ENCODE measurements around the gene LSM14A.
"Not testable (repeated sequence)": the region's sequence is repeated elsewhere in the genome, so short reads cannot be mapped to it uniquely, and the experiment has no call there.

Gene LSM14A

DNA sequence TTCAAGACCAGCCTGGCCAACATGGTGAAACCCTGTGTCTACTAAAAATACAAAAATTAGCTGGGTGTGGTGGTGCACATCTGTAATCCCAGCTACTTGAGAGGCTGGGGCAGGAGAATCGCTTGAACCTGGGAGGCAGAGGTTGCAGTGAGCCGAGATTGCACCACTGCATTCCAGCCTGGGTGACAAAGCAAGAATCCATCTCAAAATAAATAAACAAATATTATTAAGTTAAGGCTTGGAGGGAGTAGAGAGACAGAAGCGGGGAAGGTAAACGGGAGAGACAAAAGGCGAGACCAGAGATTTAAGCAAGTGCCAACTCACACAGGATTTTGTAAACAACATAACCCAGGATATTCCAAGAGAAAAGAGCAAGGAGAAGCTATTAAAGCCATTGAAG is 12.8 kb upstream of the LSM14A start:
- not testable (repeated sequence) for DNase-seq

DNA sequence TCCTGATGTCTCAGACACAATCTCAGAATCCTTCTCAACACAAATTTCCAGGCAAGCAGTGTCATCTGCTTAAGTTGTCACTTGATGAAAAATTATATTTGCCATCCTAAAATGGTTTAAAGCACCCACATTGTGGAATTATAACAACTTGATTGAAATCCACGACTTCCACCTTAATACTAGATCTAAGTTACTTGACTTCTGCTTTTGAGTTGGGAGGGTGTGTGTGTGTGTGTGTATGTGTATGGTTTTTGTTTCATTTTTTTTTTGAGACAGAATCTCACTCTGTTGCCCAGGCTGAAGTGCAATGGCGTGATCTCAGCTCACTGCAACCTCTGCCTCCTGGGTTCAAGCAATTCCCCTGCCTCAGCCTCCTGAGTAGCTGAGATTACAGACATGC is 10.4 kb upstream of the LSM14A start:
- not testable (repeated sequence) for DNase-seq

DNA sequence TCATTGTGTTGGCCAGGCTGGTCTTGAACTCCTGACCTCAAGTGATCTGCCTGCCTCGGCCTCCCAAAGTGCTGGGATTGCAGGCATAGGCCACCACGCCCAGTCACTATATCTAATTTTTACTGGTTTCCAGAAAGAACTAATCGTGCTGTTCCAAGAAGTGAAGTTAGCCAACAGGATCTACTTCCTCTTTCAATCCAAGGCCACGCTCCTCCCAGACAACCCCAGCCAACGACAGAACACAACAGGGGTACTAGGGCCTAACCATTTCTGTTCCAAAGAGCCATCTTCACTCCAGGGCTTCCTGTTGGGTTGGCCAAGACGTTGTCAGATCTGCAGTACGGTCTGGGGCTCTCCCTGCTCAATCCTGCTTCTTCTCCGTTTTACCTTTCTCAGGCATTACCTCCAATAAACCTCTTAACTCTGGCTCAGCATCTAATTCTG is 7.0 kb upstream of the LSM14A start:
- DNase-seq = no peak

DNA sequence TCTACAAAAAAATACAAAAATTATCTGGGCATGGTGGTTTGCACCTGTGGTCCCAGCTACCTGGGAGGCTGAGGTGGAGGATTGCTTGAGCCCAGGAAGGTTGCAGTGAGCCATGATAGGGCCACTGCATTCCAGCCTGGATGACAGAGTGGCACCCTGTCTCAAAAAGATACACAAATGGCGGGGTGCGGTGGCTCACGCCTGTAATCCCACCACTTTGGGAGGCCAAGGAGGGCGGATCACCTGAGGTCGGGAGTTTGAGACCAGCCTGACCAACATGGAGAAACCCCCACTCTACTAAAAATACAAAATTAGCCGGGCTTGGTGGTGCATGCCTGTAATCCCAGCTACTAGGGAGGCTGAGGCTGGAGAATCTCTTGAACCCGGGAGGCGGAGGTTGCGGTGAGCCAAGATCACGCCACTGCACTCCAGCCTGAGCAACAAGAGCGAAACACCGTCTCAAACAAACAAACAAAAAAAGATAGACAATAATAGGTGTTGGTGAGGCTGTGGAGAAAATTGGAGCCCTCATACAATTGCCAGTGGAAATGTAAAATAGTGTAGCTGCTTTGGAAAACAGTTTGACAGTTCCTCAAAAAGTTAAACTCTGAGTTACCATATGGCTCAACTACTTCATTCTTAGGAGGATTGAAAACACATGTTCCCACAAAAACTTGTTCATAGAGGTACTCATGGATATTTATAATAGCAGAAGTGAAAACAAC is 2.7 kb upstream of the LSM14A start:
- not testable (repeated sequence) for DNase-seq

DNA sequence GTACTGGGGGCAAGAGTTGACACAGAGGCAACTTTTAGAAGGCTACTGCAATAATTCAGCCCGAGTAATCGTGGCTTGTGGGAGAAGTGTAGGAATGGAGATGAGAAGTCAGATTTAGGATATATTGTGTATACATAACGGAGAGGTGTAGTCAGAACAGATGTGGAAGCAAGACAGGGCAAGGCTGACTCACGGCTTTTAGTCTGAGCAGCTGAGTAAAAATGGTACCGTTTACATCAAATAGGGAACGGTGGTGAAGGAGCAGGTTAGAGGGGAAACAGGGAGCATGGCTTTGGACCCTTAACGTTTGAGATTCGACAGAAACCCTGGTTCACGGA is 796 bp upstream of the LSM14A start:
- no peak for DNase-seq

DNA sequence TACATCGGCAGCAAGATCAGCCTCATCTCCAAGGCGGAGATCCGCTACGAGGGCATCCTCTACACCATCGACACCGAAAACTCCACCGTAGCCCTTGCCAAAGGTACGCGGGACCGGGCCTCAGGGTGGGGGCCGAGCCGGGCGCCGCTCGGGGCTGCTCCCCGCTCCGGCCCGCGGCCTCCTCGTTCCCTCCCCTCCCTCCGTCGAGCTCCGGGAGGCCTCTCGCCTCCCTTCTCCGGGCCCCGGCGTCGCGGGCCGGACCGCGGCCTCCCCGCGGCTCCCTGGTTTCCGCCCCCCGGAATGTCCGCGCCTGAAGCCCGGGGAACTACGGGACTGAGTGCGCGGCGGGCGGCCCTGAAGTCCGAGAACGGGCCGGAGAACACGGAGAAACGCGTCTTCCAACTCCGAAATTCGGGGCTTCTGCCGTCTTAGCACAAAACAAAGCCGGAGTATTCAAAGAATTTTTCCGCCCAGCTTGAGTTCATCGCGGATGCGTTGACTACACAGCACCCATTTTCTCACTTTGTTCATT is 423 bp downstream of the LSM14A start:
- DNase-seq = peak in 6 of 14 donors; percentile 35 to 78 (median 50)

DNA sequence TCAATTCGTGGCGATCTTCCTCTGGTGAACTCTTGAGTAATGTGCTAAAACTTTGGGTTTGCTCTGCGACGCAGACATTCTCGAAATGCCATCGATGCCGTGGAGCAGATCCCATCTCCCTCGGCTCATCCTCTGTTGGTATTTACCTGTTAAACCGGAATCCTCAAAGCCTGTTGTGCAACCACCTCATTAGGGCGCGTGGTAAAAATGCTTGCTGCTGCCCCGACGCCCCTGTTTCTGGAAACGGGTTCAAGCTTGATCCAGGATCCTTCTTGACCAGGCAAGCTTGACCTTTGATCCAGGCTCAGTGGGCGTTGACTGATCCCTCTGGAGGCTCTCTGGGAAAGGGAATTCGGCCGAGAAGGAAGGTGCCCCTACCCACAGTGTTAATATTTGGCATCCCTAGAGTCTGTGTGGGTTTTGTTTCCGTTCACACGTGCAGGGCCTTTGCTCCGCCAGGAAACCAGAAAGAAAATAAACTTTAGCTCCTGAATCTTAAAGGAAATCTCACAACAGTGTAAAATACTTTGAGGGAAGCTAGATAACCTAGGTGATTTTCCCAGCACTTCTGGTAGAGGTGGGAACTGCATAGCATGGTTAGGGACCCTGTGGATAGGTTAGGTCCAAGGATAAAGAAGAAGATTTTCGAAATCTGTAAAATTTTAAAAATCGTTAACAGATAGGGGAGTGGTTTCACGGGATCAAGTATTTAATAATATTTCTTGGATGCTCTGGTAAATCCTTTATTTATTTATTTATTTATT is 1.1 kb downstream of the LSM14A start:
- peak in 6 of 14 donors; percentile 3 to 57 (median 17) for DNase-seq

DNA sequence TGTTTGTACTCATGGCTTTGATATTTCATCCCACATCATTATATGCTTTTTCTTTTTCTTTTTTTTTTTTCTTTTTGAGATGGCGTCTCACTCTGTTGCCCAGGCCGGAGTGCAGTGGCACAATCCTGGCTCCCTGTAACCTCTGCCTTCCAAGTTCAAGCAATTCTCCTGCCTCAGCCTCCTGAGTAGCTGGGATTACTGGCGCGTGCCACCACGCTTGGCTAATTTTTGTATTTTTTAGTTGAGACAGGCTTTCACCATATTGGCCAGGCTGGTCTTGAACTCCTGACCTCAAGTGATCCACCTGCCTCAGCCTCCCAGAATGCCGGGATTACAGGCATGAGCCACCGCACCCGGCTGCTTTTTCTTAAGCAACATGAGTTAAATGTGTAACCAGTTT is 2.9 kb downstream of the LSM14A start:
- not testable (repeated sequence) for DNase-seq

DNA sequence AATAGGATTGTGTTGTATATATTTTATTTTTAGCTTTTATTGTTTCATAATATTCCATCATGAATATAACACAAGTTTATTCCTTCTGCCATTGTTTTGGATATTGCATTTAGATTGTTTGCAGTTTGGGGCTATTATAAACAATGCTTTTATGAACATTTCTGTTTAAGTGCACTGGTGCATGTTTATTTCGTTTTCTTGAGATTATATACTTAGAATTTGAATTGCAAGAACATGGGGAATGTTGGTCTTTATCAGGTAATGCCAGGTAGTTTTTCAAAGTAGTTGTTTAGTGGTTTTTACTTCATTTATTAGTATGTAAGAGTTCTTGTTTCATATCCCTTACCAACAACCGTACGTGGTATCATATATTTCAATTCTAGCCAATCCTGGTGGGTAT is 4.3 kb downstream of the LSM14A start:
- DNase-seq = no peak

DNA sequence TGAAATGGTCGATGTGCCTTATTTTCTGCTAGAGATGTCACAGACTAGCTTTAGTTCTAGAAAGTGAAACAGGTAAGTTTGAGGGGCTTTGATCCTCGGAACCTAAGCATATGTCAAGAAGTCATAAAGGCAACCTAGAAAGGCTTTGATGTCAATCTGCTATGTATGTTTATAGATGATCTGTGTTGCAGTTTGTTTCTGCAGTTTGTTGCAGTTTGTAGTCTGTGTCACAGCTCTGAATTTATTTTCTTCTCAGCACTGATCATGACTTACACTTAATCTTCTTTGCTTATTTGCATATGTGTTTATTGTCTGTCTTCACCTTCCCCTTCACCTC is 5.9 kb downstream of the LSM14A start:
- DNase-seq = no peak

DNA sequence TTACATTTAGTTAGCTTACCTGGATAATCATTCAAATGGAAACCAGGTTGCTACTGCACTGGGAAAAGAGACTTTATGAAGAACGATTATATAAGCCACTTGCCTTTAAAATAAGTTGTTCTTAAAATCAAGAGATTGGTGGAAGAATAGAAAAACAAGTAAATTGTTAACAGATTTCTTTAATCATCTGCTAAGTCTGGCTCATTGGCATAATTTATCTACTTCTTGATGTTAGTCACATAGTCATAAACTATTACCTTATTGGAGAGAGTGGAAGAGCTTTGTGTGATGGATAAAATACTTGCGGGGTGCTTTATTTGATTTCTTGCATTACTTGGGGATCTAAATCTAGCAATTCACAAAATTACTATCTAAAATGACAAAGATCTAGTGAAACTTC is 6.8 kb downstream of the LSM14A start:
- DNase-seq = no peak

DNA sequence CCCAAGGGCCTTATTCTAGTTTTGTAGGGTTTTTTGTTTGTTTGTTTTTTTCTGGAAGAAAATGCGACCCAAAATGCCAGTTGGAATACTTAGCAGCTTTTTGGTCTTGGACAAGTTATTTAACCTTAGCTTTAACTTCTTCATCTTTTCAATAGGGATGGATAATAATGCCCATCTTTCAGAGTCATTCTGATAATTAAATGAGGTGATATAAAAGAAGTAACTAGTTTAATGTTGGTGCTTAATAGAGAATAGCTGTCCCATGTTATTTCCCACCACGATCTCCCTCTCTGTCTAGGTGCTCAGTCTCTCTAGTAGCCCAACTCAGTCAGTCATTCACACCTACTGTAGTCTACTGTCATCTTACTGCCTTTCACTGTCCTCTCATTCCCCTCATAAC is 8.0 kb downstream of the LSM14A start:
- no peak for DNase-seq

DNA sequence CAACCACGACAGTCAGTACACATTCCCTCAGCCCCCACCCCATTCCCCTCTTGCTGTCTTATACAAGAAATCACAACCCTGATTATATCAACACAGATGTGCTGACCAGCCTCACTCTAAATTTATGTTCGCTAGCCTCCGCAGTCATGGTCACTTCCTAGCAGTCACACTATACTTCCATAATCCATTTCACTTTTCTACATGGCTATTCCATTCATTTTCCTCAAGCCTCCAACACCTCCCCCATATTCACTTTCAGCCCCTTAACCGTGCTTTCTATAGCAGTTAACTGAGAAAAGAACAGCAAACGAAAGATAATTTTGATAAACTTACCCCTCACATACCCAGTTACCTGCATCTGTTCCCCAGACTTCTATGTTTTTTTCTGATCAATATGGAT is 8.4 kb downstream of the LSM14A start:
- DNase-seq = no peak

DNA sequence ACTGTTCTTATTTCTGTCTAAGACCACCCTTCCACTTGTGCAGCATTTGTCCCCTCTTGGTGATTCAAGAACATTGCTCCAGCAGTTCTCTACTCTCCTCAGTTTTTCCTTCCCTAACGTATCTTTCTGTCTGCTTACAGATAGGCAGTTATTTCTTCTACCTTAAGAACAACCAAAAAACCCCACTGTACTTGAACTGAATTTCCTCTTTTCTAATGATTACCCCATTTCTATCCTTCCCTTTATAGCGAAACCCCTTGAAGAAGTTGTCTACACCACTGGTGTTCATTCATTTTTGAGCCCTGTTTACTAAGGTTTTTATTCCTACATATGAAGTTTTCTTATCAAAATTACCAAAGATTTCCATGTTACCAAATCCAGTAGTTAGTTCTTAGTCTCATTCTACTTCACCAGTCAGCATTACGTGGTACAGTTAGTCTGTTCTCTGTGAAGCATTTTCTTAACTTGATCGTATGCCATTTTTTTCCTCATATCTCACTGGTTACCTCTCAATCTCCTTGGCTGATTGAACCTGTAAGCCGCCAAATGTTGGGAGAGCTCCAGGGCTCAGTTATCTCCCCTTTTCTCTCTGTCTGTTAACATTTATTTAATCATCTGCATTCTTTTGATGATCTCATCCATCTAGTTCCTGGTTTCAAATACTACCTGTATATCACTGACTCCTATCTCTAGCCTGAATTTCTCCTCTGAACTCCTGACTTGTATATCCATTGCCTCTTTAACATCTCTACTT is 9.0 kb downstream of the LSM14A start:
- no peak for DNase-seq

DNA sequence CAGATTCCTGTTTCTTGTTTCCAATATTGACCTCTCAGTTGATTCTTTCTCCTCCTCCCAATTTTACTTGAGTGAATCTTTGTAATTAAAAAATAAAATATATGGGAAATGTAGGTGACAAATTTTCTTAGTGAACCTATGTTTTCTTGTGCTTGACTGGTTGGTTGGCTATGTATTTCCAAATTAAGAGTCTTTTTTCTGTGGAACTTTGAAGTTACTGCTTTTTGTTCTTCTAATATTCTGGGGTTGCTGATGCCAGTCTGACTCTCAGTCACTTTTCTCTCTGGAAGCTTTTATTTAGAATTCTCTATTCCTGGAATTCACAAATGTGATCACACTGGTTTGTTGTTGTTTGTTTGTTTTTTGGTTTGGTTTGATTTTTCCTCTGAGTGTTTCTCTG is 9.8 kb downstream of the LSM14A start:
- DNase-seq = no peak

DNA sequence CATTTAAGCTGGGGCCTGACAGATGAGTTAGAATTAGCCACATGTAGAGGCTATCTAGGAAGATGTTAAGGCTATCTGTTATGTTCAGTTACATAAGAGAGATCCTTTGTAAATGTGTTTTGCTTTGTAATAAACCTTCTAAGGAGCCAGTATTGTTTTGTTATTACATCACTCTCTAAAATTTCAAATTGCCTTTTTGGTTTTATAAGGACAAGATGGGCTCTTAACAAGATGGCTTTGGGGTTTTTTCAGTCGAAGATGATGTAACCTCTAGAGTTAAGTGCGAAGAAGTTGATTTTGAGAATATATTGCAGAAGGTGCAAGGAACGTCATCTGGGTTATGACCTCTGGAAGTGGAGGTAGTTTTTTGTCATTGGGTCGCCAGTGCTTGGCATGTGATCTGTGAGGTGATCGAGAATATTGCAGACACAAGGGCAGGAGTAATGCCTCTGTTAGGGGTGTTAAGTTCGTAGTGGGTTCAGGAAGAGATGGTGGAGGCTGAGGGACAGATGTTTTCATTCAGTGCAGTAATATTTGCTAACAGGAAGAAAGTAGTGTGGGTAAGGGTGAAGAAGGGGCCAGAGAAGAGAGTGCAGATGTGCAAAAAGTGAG is 12.7 kb downstream of the LSM14A start:
- DNase-seq = no peak

DNA sequence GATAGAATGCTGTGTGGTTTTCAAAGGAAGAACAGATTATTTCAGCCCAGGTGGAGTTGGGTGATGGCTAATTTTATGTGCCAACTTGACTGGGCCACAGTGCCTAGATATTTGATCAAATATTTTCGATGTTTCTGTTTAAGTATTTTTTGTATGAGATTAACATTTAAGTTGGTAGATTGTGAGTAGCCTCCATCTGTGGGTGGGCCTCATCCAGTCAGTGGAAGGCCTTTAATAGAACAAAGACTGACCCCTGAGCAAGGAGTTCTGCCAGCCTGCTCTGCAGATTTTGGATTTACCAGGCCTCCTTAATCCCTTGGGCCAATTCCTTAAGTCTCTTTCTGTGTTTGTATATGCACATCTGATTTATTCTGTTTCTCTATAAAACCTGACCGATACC is 13.9 kb downstream of the LSM14A start:
- DNase-seq = no peak

DNA sequence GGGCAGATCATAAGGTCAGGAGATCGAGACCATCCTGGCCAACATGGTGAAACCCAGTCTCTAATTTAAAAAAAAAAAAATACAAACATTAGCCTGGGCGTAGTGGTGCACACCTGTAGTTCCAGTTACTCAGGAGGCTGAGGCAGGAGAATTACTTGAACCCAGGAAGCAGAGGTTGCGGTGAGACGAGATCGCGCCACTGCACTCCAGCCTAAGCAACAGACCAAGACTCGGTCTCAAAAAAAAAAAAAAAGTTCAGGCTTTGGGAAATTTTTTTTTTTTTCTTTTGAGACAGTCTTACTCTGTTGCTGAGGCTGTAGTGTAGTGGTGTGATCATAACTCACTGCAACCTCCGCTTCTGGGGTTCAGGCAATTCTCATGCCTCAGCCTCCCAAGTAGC is 14.7 kb downstream of the LSM14A start:
- no peak for DNase-seq

DNA sequence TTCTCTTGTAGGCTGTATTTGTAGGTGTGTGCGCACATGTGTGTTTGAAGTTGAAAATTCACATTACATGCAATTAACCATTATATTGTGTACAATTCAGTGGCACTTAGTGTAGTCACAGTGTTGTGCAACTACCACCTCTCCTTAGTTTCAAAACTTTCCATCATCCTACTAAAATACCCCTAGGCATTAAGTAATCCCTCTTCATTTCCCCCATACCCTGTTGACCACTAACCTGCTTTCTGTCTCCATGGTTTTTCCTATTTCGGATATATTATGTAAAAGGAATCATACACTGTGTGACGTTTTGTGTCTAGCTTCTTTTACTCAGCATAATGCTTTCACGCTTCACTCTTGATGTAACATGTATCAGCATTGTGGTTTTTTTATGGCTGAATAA is 16.1 kb downstream of the LSM14A start:
- DNase-seq = no peak

DNA sequence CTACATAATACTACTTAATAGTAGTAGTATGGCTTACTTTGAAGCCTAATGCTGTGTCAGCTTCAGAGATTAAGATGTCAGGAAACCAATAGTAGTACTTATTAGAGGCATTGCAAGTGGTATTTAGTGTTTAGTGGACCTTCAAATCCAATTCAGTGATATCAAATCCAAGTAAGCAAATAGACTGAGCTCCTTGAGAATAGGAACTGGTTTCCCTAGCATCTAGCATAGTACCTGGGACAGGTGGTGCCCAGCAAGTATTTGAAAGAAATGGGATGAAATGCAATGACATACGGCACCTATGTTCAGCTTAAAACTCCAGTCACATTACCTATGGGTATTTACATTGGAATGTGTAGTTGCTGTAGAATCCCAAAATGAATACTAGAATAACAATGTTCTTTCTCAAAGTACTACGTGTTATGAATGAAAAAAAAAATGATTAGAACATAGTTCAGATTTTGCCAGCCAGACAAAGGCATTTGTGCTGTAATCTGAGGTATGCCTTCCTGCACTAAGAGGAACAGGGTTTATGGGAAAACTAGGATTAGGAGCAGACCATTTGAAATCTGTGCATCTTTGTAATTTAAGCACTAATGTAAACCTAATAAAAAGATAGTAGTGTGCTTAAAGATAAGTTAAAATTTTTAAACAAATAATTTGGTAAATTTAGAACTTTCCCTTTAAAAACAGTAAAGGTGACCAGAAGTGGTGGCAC is 17.1 kb downstream of the LSM14A start:
- DNase-seq = no peak

DNA sequence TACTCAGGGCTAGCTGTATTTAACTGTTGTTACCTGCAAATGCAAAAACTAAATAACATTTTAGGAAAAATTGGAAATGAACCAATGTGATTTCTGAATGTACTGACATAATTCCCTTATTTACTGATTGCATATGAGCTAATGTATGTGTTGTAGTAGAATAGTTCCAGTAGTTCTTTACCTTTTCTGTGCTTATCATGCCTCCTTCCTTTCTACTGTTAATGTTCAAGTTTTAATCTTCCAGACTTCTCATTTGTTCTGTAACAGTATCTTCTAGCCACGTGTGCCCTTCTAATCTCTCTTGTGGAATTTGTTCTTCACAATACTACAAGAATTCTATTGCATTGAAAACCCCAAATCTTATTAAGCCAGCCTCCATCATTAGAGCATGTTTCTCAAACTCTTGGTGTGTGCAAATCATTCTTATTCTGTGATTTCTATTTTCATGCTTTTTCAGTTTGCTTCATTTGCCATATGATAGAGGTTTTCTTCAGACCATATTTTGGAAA is 17.7 kb downstream of the LSM14A start:
- no peak for DNase-seq

DNA sequence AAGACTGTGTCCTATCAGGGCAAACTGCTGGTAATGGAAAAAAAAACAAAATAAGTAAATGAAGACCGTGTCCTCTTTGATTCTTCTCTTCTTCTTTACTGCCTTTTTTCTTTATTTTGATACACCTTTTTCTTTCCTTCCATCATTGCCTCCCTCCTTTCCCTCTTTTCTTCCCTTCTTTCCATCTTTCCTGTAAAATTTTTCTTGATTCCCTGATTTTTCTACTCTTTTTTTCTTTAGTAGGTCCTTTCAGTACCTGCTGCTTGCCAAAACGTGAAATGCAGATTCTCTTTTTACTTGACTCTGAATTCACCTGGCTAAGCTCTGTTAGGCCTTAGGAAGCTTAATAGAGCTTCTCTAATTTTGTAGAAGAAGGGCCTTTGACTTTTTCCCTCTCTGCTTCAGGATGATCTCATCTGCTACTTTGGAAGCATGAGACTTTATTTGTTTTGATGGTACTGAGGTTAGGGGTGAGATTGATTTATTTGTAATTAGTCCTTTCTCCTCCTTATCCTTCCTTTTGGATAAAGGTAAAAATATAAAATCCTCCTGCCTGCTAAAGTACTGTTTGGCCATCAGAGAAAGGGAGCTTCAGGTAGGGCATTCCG is 19.2 kb downstream of the LSM14A start:
- no peak for DNase-seq

Measured in C1 segment of cervical spinal cord (tissue), 14 donors.